ENCODE measurements around the gene NANOS3. TPM values are rescaled to one million over a fixed set of nuclear protein-coding genes. Genes with fewer than 3 reads are reported as not detected.

The NANOS3 gene
- total and polyA plus RNA-seq, 5 experiments from 2014 or later = not detected

DNA sequence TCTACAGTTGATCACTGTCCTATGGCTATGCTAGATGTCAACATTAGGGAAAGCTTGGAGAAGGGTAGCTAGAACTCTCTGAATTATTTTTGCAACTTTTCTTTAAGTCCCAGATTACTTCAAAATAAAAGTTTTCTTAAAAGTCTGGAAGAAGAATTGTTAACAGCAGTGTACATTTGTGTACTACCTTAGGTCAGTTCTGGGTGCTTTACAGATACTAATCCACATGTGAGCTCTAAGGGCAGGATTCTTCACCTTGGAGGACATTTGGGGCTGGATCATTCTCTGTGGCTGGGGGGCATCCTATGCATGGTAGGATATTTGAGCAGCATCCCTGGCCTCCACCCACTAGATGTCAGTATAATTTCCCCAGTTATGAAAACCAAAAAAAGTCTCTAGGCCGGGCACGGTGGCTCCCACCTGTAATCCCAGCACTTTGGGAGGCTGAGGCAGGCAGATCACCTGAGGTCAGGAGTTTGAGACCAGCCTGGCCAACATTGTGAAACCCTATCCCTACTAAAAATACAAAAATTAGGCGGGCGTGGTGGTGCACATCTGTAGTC is 26.1 kb downstream of the NANOS3 start:
- Mint-ChIP-seq H3K36me3 (peaks cover 0 to 2% (median 0%) of the 10 kb centered on the region in 3 donors), H3K27me3 (no peaks in the 10 kb centered on the region), H3K4me1 (peaks cover 8 to 26% (median 20%) of the 10 kb centered on the region in 4 donors), H3K4me3 (peak overlapping the region in 1 of 10 donors; percentile 54), H3K9me3 (no peaks in the 10 kb centered on the region), H3K27ac (peak overlapping the region in 3 of 10 donors; percentile 5 to 62 (median 11))
- POLR2A ChIA-PET = interaction anchor here (1.1 to 1.6 kb wide), 3 partner anchors 20 to 129 kb away, joined by 3 to 7 read pairs (median 6); partner anchors contain the start of gene IL27RA
- ATAC-seq (no peak), DNase-seq (peak in 3 of 10 donors; percentile 28 to 40 (median 34))

- POLR2A ChIA-PET = interaction anchor here (0.6 to 1.8 kb wide), 7 partner anchors 13 to 125 kb away, joined by 3 to 7 read pairs (median 4); partner anchors contain the start of genes IL27RA and RFX1
- peak; percentile 98 to 99 for ATAC-seq
Observed at GRCh38 chr19:13905634-13906520, 28.9 kb downstream of the NANOS3 start, which contains the start of the genes BRME1 and CC2D1A. TSS of gene BRME1 (minus strand) at chr19:13906117. CDS start at chr19:13904892, 1,225 bp downstream. TSS of gene CC2D1A (plus strand) at chr19:13906201. CDS start at chr19:13906442, 241 bp downstream.

GRCh38 chr19:13906521-13906904 is 29.6 kb downstream of the NANOS3 start:
- no peaks in the 10 kb centered on the region for H3K27me3 Mint-ChIP-seq
- POLR2A ChIA-PET = interaction anchor here (0.6 to 1.8 kb wide), 5 partner anchors 13 to 125 kb away, joined by 3 to 7 read pairs (median 4); partner anchors contain the start of genes IL27RA and RFX1

More at GRCh38 chr19:13905634-13906520, 28.9 kb downstream of the NANOS3 start, which contains the start of the genes BRME1 and CC2D1A:
- Mint-ChIP-seq H3K27me3 (no peaks in the 10 kb centered on the region), H3K36me3 (peaks cover 0 to 15% (median 1%) of the 10 kb centered on the region in 3 donors), H3K4me3 (peak within 1 kb of the TSS; percentile 80 to 89 (median 88)), H3K4me1 (peaks cover 8 to 26% (median 20%) of the 10 kb centered on the region in 4 donors), H3K27ac (peak within 1 kb of the TSS; percentile 60 to 95 (median 90)), H3K9me3 (no peaks in the 10 kb centered on the region)
- peak; percentile 88 to 96 (median 93) for DNase-seq

DNA sequence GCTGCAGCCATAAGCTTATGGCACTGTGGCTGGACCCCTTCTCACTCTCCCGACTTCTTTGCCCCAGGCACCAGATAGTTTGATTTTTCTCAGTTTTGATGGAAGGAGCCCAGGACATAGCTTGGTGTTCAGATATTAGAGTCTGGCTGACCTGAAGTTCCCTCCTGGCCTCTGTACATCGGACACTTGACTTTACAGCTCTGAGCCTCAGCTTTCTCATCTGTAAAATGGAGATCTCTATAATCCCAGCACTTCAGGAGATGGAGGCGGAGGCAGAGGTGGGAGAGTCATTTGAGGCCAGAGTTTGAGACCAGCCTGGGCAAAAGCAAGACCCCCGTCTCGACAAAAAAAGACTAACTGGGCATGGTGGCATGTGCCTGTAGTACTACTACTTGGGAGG is 30.0 kb downstream of the NANOS3 start:
- Mint-ChIP-seq H3K36me3 (peaks cover 0 to 22% (median 6%) of the 10 kb centered on the region in 3 donors), H3K4me3 (peak overlapping the region; percentile 75 to 89 (median 82)), H3K27me3 (no peaks in the 10 kb centered on the region), H3K27ac (peak overlapping the region in 9 of 10 donors; percentile 36 to 86 (median 74)), H3K9me3 (no peaks in the 10 kb centered on the region), H3K4me1 (peaks cover 8 to 26% (median 20%) of the 10 kb centered on the region in 4 donors)
- DNase-seq (no peak), ATAC-seq (no peak)
- POLR2A ChIA-PET = interaction anchor here (0.6 to 1.8 kb wide), 5 partner anchors 14 to 124 kb away, joined by 3 to 7 read pairs (median 4); partner anchors contain the start of genes IL27RA and RFX1

More at GRCh38 chr19:13906521-13906904, 29.6 kb downstream of the NANOS3 start:
- peak overlapping the region in 9 of 10 donors; percentile 36 to 86 (median 74) for H3K27ac Mint-ChIP-seq
- peak; percentile 43 to 49 for ATAC-seq
- peak in 2 of 10 donors; percentile 31 to 69 for DNase-seq
- H3K4me3 Mint-ChIP-seq = peak overlapping the region; percentile 75 to 89 (median 82)
- peaks cover 0 to 19% (median 3%) of the 10 kb centered on the region in 3 donors for H3K36me3 Mint-ChIP-seq
- peaks cover 8 to 26% (median 20%) of the 10 kb centered on the region in 4 donors for H3K4me1 Mint-ChIP-seq
- no peaks in the 10 kb centered on the region for H3K9me3 Mint-ChIP-seq

DNA sequence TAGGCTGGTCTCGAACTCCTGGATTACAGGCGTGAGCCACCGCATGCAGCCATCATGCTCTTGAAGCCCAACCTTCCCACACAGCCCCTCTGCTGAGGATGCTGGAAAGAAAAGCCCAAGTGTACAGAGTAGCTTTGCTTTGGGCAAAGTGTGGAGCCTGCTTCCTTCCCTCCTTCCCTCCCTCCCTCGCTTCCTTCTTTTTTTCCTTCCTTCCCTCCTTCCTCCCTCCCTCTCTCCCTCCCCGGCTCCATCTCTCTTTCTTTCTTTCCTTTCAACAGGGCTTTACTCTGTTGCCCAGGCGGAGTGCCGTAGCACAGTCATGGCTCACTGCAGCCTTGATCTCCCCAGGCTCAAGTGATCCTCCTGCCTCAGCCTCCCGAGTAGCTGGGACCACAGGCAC is 31.7 kb downstream of the NANOS3 start:
- Mint-ChIP-seq H3K4me3 (peak overlapping the region in 1 of 10 donors; percentile 48), H3K27me3 (no peaks in the 10 kb centered on the region), H3K9me3 (no peaks in the 10 kb centered on the region), H3K36me3 (peaks cover 0 to 33% (median 7%) of the 10 kb centered on the region in 3 donors), H3K4me1 (peaks cover 8 to 22% (median 18%) of the 10 kb centered on the region in 4 donors), H3K27ac (no peak overlapping the region)
- POLR2A ChIA-PET = no interaction called here
- ATAC-seq (no peak), DNase-seq (no peak)

DNA sequence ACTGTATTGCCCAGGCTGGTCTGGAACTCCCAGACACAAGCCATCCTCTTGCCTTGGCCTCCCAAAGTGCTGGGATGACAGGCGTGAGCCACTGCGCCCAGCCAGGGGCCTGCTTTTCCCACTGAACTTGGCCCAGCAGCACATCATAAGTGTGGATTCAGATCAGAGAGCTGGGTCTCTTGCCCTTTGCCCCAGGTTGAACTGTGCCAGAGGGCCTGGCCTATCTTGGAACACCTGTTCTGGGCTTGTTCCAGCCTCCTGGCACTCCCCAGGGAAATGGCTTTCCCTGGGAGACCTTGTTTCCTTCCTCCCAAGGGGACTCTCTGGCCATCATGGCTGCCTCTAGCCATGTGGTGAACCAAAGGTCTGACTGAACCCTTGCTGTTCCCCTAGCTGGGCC is 32.5 kb downstream of the NANOS3 start:
- peak overlapping the region in 1 of 10 donors; percentile 75 for H3K27ac Mint-ChIP-seq
- POLR2A ChIA-PET = no interaction called here
- no peaks in the 10 kb centered on the region for H3K9me3 Mint-ChIP-seq

GRCh38 chr19:13913352-13913751 is 36.4 kb downstream of the NANOS3 start:
- DNase-seq (no peak), ATAC-seq (no peak)
- H3K27me3 Mint-ChIP-seq = no peaks in the 10 kb centered on the region
- no peak overlapping the region for H3K27ac Mint-ChIP-seq
- peaks cover 0 to 64% (median 10%) of the 10 kb centered on the region in 3 donors for H3K36me3 Mint-ChIP-seq
- H3K9me3 Mint-ChIP-seq = no peaks in the 10 kb centered on the region
- POLR2A ChIA-PET = no interaction called here
- H3K4me3 Mint-ChIP-seq = no peak overlapping the region
- no peaks in the 10 kb centered on the region for H3K4me1 Mint-ChIP-seq

More for the DNA sequence above, 32.5 kb downstream of the NANOS3 start:
- peaks cover 8 to 21% (median 18%) of the 10 kb centered on the region in 4 donors for H3K4me1 Mint-ChIP-seq
- no peak for DNase-seq
- H3K36me3 Mint-ChIP-seq = peaks cover 0 to 37% (median 7%) of the 10 kb centered on the region in 3 donors
- no peak for ATAC-seq
- no peak overlapping the region for H3K4me3 Mint-ChIP-seq
- no peaks in the 10 kb centered on the region for H3K27me3 Mint-ChIP-seq

DNA sequence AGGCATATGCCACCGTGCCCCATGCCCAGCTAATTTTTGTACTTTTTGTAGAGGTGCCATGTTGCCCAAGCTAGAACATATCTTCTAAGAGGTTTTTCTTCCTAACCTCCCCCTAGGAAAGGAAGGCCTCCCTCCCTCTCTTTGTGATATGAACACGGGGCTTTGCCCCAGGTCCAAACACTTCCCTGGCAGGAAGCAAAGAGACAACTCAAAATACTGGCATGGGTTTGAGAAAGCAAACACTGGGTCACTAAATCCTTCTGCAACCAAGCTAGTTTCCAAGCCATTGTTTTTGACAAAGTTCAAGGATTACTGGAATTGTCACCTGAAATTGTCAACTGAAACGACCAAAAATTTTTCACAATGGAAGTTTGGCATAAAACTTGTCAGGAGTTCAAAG is 37.8 kb downstream of the NANOS3 start:
- ATAC-seq (no peak), DNase-seq (no peak)
- POLR2A ChIA-PET = no interaction called here
- H3K27ac Mint-ChIP-seq = no peak overlapping the region
- no peaks in the 10 kb centered on the region for H3K4me1 Mint-ChIP-seq
- H3K4me3 Mint-ChIP-seq = no peak overlapping the region
- no peaks in the 10 kb centered on the region for H3K9me3 Mint-ChIP-seq
- H3K36me3 Mint-ChIP-seq = peaks cover 0 to 65% (median 10%) of the 10 kb centered on the region in 3 donors
- no peaks in the 10 kb centered on the region for H3K27me3 Mint-ChIP-seq

GRCh38 chr19:13917888-13918406 is 41.0 kb downstream of the NANOS3 start:
- POLR2A ChIA-PET = no interaction called here
- Mint-ChIP-seq H3K4me3 (no peak overlapping the region), H3K4me1 (peaks cover 0 to 4% (median 2%) of the 10 kb centered on the region in 4 donors), H3K36me3 (peaks cover 0 to 63% (median 23%) of the 10 kb centered on the region in 3 donors), H3K27ac (no peak overlapping the region), H3K27me3 (no peaks in the 10 kb centered on the region), H3K9me3 (peaks cover 0 to 3% (median 0%) of the 10 kb centered on the region in 9 donors)
- ATAC-seq = no peak
- DNase-seq = no peak

- Mint-ChIP-seq H3K27ac (no peak overlapping the region), H3K27me3 (no peaks in the 10 kb centered on the region), H3K4me1 (peaks cover 0 to 4% (median 2%) of the 10 kb centered on the region in 4 donors), H3K36me3 (peaks cover 0 to 63% (median 27%) of the 10 kb centered on the region in 3 donors), H3K4me3 (no peak overlapping the region), H3K9me3 (peaks cover 0 to 3% (median 0%) of the 10 kb centered on the region in 9 donors)
- no peak for DNase-seq
- ATAC-seq = no peak
- POLR2A ChIA-PET = interaction anchor here (1.1 kb wide), 1 partner anchor 113 kb away, joined by 4 read pairs; the partner anchor contains the start of gene IL27RA
Observed at GRCh38 chr19:13918726-13919411, 41.9 kb downstream of the NANOS3 start.

- H3K27ac Mint-ChIP-seq = no peak overlapping the region
- H3K27me3 Mint-ChIP-seq = no peaks in the 10 kb centered on the region
- no peak for ATAC-seq
- H3K9me3 Mint-ChIP-seq = peaks cover 0 to 3% (median 0%) of the 10 kb centered on the region in 9 donors
- DNase-seq = no peak
- no peak overlapping the region for H3K4me3 Mint-ChIP-seq
- H3K36me3 Mint-ChIP-seq = peaks cover 0 to 61% (median 24%) of the 10 kb centered on the region in 3 donors
- H3K4me1 Mint-ChIP-seq = peaks cover 0 to 7% (median 2%) of the 10 kb centered on the region in 4 donors
- POLR2A ChIA-PET = interaction anchor here (0.6 to 1.5 kb wide), 2 partner anchors 111 to 123 kb away, joined by 4 to 7 read pairs; partner anchors contain the start of gene IL27RA
Observed at GRCh38 chr19:13920524-13920923, 43.6 kb downstream of the NANOS3 start.
